SK-N-SH (cell line): ENCODE data around the gene RNU7-1. TPM values are rescaled to one million over a fixed set of nuclear protein-coding genes. Genes with fewer than 3 reads are reported as not detected.

Experiments
- CTCF ChIA-PET: fragments of 300-600, 350-600 bp; formaldehyde crosslinking; extraction: SDS; loops from one replicate; lab custom pipeline; 2021; lab: Yijun Ruan, JAX
- POLR2A ChIA-PET: fragments of 350-600 bp; sonication (Branson Sonifier 250); formaldehyde crosslinking; extraction: SDS; loops from one replicate; lab custom pipeline; 2020; ENCODE audit warnings: antibody characterized with exemption, inconsistent platforms; lab: Yijun Ruan, JAX
- DNase-seq: peaks from one replicate; pipeline ENCODE4 v3.0.0; 2012
- H2AFZ ChIP-seq: fragments of 200-600 bp; sonication (generic); 2 replicates; pipeline ENCODE4 v1.8.1; 2016; ENCODE audit warnings: antibody characterized with exemption, mild to moderate bottlenecking, low read depth
- H3F3A ChIP-seq: fragments of 200-600 bp; sonication (generic); replicated peaks from 2 replicates; pipeline ENCODE3; 2016; ENCODE audit warnings: antibody characterized with exemption, mild to moderate bottlenecking; ENCODE audit not compliant: insufficient read depth
- H3K27ac ChIP-seq, 2 experiments: fragments of 200-500 bp in 1 of 2; fragments of 200-600 bp in 1 of 2; sonication (Bioruptor generic) in 1 of 2; sonication (generic), shearing (Covaris generic) in 1 of 2; 2 replicates each; pipeline versions ENCODE4 v1.5.1 to v1.6.1; 2014 to 2016; ENCODE audit warnings: low read depth in 2 of 2, inconsistent platforms in 1 of 2, low read length in 1 of 2, mild to moderate bottlenecking in 1 of 2, mixed read lengths in 1 of 2
- H3K27me3 ChIP-seq: fragments of 200-600 bp; sonication (generic), shearing (Covaris generic); 2 replicates; pipeline ENCODE4 v1.6.1; 2016; ENCODE audit warnings: mixed run types; ENCODE audit not compliant: insufficient read depth
- H3K36me3 ChIP-seq, 2 experiments: fragments of 200-500 bp in 1 of 2; fragments of 200-600 bp in 1 of 2; sonication (Bioruptor generic) in 1 of 2; sonication (generic) in 1 of 2; replicated peaks in 1 of 2; 2 replicates each; pipeline versions ENCODE3 to v1.5.1; 2014 to 2016; ENCODE audit warnings: low read length in 1 of 2, mild to moderate bottlenecking in 1 of 2; ENCODE audit not compliant: insufficient read depth in 2 of 2, control insufficient read depth in 1 of 2
- H3K4me1 ChIP-seq, 2 experiments: fragments of 200-500 bp in 1 of 2; fragments of 200-600 bp in 1 of 2; sonication (Bioruptor generic) in 1 of 2; sonication (generic), shearing (Covaris generic) in 1 of 2; 2 replicates each; pipeline versions ENCODE4 v1.5.1 to v1.6.1; 2014 to 2016; ENCODE audit warnings: low read depth in 1 of 2, low read length in 1 of 2, mixed run types in 1 of 2; ENCODE audit not compliant: insufficient read depth in 2 of 2, control insufficient read depth in 1 of 2
- H3K4me2 ChIP-seq: fragments of 200-600 bp; sonication (generic), shearing (Covaris generic); 2 replicates; pipeline ENCODE4 v1.6.1; 2017; ENCODE audit warnings: mixed run types
- H3K4me3 ChIP-seq, 2 experiments: fragments of 200-500 bp in 1 of 2; fragments of 200-600 bp in 1 of 2; sonication (Bioruptor generic) in 1 of 2; sonication (generic), shearing (Covaris generic) in 1 of 2; 2 replicates each; pipeline versions ENCODE4 v1.5.1 to v1.8.1; 2014 to 2016; ENCODE audit warnings: low read depth in 2 of 2, inconsistent platforms in 1 of 2, low read length in 1 of 2, mild to moderate bottlenecking in 1 of 2, mixed read lengths in 1 of 2, moderate library complexity in 1 of 2
- H3K79me2 ChIP-seq: fragments of 200-600 bp; sonication (generic); 2 replicates; pipeline ENCODE4 v1.8.1; 2017; ENCODE audit warnings: mild to moderate bottlenecking; ENCODE audit not compliant: insufficient read depth
- H3K9ac ChIP-seq: fragments of 200-600 bp; sonication (generic); 2 replicates; pipeline ENCODE4 v1.6.1; 2017; ENCODE audit warnings: mixed run types
- H3K9me2 ChIP-seq: fragments of 200-600 bp; sonication (generic); 2 replicates; pipeline ENCODE4 v1.6.1; 2017; ENCODE audit warnings: mixed run types
- H3K9me3 ChIP-seq: fragments of 200-600 bp; sonication (generic); 2 replicates; pipeline ENCODE4 v1.6.1; 2017; ENCODE audit warnings: mixed run types, mild to moderate bottlenecking, moderate library complexity
- H4K20me1 ChIP-seq: fragments of 200-600 bp; sonication (generic); 2 replicates; pipeline ENCODE4 v1.6.1; 2017; ENCODE audit warnings: mild to moderate bottlenecking, mixed run types; ENCODE audit not compliant: insufficient read depth
- ELF1 ChIP-seq: IDR thresholded peaks from 2 replicates; pipeline ENCODE4 v1.4.0; 2012
- FOXM1 ChIP-seq: IDR thresholded peaks from 2 replicates; pipeline ENCODE4 v1.4.0; 2012; ENCODE audit warnings: low read depth, mild to moderate bottlenecking
- GABPA ChIP-seq: IDR thresholded peaks from 2 replicates; pipeline ENCODE4 v1.4.0; 2012; ENCODE audit warnings: low read depth, mild to moderate bottlenecking
- GATA2 ChIP-seq: sonication (generic); formaldehyde crosslinking; IDR thresholded peaks from 2 replicates; pipeline ENCODE4 v1.5.0; 2020; ENCODE audit warnings: mild to moderate bottlenecking, missing genetic modification reagents
- IRF3 ChIP-seq: fragments of 150-350 bp; IDR thresholded peaks from 2 replicates; pipeline ENCODE4 v1.6.1; 2016; ENCODE audit warnings: mild to moderate bottlenecking, low read depth, low read length
- MAX ChIP-seq: IDR thresholded peaks from 2 replicates; pipeline ENCODE4 v1.4.0; 2012; ENCODE audit warnings: low read depth
- MXI1 ChIP-seq: IDR thresholded peaks from 2 replicates; pipeline ENCODE4 v1.6.1; 2012; ENCODE audit warnings: mild to moderate bottlenecking, low read depth, low read length, improper control_type of control experiment
- NFIC ChIP-seq: IDR thresholded peaks from 2 replicates; pipeline ENCODE4 v1.4.0; 2012; ENCODE audit warnings: borderline replicate concordance
- POLR2AphosphoS5 ChIP-seq: IDR thresholded peaks from 2 replicates; pipeline ENCODE4 v1.6.1; 2012; ENCODE audit warnings: low read depth, low read length
- RCOR1 ChIP-seq: fragments of 150-350 bp; IDR thresholded peaks from 2 replicates; pipeline ENCODE4 v1.6.1; 2017; ENCODE audit warnings: antibody characterized with exemption, low read length
- REST ChIP-seq: IDR thresholded peaks from 2 replicates; pipeline ENCODE4 v1.6.1; 2012; ENCODE audit warnings: mild to moderate bottlenecking, low read depth, low read length, moderate library complexity
- RFX5 ChIP-seq: IDR thresholded peaks from 2 replicates; pipeline ENCODE4 v1.6.1; 2012; ENCODE audit warnings: mild to moderate bottlenecking, improper control_type of control experiment, low read length
- SIN3A ChIP-seq: IDR thresholded peaks from 2 replicates; pipeline ENCODE4 v1.6.1; 2012; ENCODE audit warnings: low read depth, mild to moderate bottlenecking, low read length, moderate library complexity, borderline replicate concordance
- SMC3 ChIP-seq: IDR thresholded peaks from 2 replicates; pipeline ENCODE4 v1.6.1; 2012; ENCODE audit warnings: low read depth, low read length, improper control_type of control experiment
- ZBTB33 ChIP-seq: IDR thresholded peaks from 2 replicates; pipeline ENCODE4 v1.4.0; 2012; ENCODE audit warnings: low read depth, borderline replicate concordance
- WGBS: methylation state at CpG from one replicate; pipeline ENCODE4 v1.1.6; 2017; ENCODE audit warnings: low lambda C conversion rate; 5-methylcytosine and 5-hydroxymethylcytosine counted together
- polyA plus RNA-seq, 3 experiments: library from polyadenylated mRNA; depleted of rRNA; stranded (reverse); fragments of >200 nt; gene quantifications; 2 replicates each; pipeline ENCODE4 v1.2.3, GENCODE V29; 2012

The RNU7-1 gene
- polyA plus RNA-seq, 1 of the 3 experiments (the other 2 are of a cell fraction): not detected

GRCh38 chr12:6978188-6978587 lies 34.6 kb downstream of the RNU7-1 start (continued):
- no peak for TF ChIP-seq RCOR1
- TF ChIP-seq POLR2AphosphoS5: no peak
- no peak for TF ChIP-seq RFX5
- TF ChIP-seq FOXM1: no peak
- TF ChIP-seq NFIC: no peak
- TF ChIP-seq GATA2 (CRISPR knock-in tag): no peak

GRCh38 chr12:6978611-6979011 lies 35.0 kb downstream of the RNU7-1 start:
- no peak for TF ChIP-seq SMC3
- no peak for TF ChIP-seq MAX
- no peak for TF ChIP-seq ZBTB33
- TF ChIP-seq GABPA: no peak
- TF ChIP-seq IRF3: no peak
- no peak for TF ChIP-seq REST
- no peak for TF ChIP-seq MXI1
- TF ChIP-seq RFX5: no peak
- no peak for TF ChIP-seq SIN3A
- no peak for TF ChIP-seq ELF1
- CTCF ChIA-PET: interaction anchor here (0.8 to 1.9 kb wide), 4 partner anchors 13 to 164 kb away, joined by 3 to 6 read pairs (median 4); partner anchors contain the start of gene C1R
- no peak overlapping the region for H3K4me2 ChIP-seq

More at GRCh38 chr12:6978611-6979011, 35.0 kb downstream of the RNU7-1 start:
- Histone ChIP-seq H3F3A (no peaks in the 10 kb centered on the region), H3K27me3 (no peaks in the 10 kb centered on the region), H3K27ac (no peak overlapping the region), H3K4me1 (no peaks in the 10 kb centered on the region), H3K9me3 (no peaks in the 10 kb centered on the region), H3K36me3 (peaks cover 51 to 80% of the 10 kb centered on the region in 2 experiments), H3K4me3 (no peak overlapping the region), H3K9me2 (no peaks in the 10 kb centered on the region), H3K9ac (no peak overlapping the region), H4K20me1 (no peaks in the 10 kb centered on the region), H3K79me2 (peaks cover 2% of the 10 kb centered on the region; the same call in 1 of the 2 replicates), H2AFZ (no peak overlapping the region)
- 90% methylated on average over 3 of the region's 3 CpGs for WGBS
- DNase-seq: no peak
- POLR2A ChIA-PET: no interaction called here
